Measurements from ENCODE around the gene TOR2A. TPM values are rescaled to one million over a fixed set of nuclear protein-coding genes. Genes with fewer than 3 reads are reported as not detected.

The TOR2A gene
- polyA plus RNA-seq, 1 donor: 9.7 TPM

DNA sequence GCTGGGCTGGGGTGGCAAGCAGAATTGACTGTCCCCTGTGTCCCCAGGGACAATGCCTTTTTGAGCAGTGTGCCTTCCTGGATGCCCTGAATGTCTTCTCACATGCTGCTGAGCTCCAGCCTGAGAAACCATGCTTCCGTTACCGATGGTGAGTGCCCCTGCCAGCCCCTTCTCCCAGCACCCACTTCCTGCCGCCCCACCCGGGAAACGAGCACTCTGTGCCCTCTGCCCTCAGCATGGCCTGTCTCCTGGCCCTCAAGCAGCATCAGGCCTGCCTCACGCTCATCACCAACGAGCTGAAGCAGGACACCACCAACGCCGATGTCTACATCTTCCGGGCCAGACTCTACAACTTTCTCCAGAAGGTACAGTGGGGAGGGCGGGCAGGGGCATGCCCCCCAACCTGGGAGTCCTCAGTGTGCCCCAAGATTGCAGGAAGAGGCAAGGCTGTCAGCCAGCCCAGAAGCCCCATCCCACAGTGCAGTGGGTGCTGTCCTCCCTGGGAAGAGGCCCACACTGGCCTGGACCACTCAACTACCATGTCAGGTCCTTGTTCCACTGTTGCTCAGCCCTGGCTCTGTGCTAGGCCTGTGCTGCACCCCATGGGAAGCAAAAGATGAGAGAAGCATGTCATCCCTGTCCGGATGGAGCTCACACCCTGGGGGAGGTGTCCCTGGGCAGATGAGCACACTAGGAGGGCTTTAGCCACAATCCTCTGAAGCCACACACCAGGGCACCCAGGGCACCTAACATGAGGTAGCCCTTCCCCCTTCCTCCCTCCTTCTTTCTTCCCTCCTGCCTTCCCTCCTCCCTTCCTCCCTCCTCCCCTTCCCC lies 14.8 kb downstream of the TOR2A start:
- no peak for DNase-seq

DNA sequence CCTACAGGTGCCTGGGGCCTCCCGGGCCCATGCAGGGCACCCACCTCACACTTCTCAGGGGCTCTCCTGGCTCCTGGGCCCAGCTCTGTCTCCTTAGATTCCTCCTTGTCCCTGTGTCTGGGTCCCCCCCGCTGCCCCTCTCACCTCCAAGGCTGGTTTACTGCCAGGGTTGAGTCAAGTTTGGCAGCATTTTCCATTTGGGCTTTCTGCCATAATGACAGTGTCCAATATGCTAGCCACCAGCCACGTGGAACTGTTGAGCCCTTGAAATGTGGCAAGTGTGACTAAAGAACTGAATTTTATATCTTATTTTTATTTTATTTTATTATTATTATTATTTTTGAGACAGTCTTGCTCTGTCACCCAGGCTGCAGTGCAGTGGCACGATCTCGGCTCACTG lies 17.3 kb downstream of the TOR2A start:
- DNase-seq: no peak

DNA sequence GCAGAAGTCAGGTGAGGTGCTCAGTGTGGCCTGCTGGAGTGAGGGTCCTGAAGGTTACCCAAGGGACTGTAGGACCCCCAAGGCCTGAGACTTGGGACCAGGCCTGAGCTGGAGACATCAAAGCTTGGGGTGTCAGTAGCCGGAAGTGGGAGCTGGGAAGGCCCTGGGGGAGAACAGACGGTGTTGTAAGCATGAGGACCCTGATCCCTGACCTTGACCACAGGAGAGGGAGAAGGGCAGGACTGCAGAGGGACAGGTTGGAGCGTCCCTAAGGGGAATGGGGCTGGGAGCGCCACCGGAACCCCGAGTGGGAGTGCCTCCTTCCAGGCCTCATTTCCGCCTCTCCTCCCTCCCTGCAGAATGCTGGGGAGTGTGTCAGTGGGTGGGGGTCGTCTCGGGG lies 18.7 kb downstream of the TOR2A start:
- DNase-seq: no peak

DNA sequence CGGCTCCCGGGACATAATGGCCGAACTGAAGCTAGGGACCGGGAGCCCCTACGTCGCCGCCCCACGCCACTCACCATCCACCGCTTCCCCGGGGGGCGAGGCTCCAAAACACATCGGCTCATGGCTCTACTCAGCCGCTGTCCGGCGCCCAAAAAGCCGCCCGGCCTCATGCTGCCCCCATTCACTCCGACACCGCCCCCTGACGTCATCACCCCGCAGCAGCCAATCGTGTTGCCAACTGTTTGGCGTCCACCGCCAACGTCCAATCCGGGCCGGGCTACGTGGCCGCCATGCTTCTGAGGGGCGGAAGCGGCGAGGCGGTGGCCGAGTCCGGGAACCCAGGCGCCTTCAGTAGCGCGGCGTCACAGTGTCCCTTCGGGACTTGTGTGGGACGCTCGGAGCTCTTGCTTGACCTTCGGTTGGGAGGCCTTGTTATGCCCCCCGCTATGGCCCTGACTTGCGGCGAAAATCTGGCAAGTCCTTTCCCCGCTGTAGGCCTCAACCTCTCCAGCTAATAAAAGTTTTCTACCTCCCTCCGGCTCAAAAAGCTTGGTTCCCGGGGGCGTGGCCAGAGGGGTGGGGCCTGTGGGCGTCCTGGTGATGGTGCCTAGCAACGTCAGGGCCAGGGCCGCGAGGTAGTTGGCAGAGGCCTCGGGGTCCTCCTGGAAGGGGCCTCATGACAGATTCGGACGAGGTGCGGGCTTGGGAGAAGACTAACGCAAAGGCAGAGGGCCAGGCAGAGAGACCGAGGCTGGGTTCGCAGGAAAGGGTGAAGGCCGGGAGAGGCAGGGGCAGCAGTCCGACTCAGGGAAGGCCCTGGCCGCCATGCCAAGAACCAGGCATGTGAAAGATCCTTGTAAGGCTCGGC lies 19.4 kb downstream of the TOR2A start, which contains the start of the genes PTRH1 and TTC16:
PTRH1 (minus strand) TSS at position 194 of the 868 bp plus-strand sequence; CDS start at position 170, 24 bp downstream.
TTC16 (plus strand) TSS at position 610 of the 868 bp plus-strand sequence; CDS start at position 677, 67 bp downstream.
- DNase-seq: peak; percentile 98

DNA sequence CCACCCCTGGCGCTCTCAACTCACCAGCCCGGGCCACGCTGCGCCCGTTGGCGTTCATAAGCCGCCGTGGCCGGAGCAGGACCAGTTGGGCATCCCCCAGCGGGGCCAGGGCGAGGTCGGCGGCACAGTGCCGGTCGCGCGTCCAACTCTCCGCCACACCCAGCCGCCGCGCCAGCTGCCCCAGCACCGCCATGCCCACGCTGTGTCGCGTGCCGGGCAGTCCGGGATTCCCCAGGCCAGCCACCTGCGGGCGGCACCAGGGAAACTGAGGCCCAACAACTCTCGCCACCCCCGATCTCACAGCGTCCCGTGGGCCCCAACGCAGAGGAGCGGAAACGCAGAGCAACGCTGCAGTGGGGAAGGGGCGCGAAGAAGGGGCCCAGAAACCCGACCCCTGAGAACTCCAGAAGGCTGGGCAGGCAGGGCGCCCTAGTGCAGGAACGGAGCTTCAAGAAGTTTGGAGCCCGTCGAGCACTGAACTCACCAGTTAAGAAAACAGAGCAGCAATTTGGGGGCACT lies 20.1 kb downstream of the TOR2A start:
- DNase-seq: peak; percentile 29

DNA sequence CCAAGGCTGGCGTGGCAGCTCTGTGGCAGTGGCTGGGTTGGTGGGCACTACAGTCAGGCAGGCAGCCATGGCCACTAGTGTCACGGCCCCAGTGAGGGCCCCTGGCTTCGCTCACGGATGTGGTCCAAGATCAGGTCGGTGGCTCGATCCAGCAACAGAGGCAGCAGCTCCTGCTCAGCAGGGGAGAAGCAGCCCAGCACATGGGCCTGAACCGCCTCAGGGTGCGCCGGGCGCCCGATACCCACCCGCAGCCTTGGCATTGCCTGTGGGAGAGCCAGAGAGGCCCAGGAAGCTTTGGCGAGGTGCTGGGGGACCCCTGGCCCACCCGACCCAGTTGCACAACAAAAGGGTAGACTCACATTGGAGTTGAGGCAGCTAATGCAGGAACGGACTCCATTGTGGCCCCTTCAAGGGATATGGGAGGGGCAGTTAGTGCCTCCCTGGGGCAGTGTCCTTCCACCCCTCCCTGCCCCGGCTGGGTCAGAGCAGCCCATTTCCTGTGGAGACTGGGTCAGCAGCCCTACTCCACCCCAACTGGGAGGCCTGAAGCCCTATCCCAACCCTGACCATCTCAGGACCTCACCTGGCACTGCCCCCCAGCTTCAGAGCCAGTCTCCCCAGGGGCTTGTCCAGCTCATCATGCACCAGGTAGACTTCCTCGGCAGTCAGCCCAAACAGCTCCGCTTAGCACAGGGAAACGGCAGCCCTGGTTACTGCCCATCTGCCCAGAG lies 20.9 kb downstream of the TOR2A start:
- no peak for DNase-seq

DNA sequence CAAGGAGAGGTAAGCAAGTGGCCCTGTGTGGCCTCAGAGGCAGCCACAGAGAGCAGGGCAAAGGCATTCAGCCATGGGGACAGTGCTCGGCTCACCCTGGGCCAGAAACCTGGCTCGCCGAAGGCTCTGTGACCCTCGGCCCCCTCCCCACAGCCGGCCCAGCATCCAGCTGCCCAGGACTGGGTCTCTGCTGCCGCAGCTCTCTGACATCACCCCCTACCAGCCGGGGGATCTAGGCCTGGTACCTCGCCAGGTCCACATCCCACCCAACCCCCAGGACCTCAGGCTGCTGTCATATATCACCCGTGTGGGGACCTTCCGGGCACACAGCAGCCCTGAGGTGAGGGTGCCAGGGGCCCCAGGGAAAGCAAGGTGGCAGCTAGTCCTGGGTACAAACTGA lies 22.2 kb downstream of the TOR2A start:
- DNase-seq: no peak

DNA sequence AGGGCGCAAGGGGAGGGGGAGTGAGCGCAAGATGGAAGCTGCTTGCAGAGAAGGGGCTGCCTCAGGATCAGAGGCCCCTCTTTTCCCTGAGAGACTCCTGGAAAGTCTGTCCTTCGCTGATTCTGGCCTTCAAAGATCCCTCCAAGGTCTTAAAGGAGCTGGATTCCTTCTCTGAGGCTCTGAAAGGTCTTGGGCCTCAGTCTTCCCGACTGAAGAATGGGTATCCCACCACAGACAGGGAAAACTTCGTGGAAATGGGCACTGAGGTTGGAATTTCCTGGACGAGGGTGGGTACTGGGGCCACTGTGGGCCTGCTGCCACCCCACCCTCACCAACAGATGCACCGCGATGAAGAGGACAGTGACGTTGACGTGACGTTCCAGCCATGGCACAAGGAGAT lies 22.7 kb downstream of the TOR2A start:
- no peak for DNase-seq

DNA sequence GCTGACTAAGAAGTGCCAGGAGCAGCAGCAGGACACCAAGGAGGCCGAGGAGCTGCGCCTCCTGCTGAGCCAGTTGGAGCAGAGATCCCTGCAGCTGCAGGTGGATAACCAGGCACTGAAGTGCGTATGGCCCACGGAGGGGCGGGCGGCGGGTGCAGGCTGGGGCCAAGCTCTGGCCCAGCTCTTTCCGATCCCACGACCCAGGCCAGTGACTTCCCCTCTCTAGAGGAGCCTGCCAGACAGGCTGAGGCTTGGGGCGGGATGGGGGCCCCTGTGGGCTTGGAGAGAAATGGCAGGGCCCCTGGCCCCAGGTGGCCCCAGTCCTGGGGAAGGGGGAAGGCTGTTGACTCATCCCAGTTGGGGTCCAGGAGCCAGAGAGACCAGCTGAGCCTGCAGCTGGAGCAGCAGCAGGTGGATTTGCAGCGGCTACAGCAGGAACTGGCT lies 23.2 kb downstream of the TOR2A start:
- peak; percentile 36 for DNase-seq

DNA sequence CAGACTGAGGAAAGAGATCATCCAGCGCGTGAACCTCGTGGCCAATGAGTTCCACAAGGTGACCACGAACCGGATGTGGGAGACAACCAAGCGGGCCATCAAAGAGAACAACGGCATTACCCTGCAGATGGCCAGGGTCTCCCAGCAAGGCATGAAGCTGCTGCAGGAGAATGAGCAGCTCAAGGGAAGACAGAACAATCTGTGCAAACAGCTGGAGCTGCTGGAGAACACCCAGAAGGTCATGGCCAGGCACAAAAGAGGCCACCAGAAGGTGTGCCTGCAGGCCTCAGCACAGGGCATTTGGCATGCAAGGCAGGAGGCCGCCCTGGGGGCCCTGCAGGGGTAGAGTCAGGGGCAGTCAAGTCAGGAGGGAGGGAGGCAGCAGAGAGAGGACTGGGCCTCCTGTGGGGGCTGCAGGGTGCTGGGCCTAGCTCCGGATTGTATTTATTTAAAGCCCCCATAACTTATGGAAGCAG lies 23.8 kb downstream of the TOR2A start:
- no peak for DNase-seq

DNA sequence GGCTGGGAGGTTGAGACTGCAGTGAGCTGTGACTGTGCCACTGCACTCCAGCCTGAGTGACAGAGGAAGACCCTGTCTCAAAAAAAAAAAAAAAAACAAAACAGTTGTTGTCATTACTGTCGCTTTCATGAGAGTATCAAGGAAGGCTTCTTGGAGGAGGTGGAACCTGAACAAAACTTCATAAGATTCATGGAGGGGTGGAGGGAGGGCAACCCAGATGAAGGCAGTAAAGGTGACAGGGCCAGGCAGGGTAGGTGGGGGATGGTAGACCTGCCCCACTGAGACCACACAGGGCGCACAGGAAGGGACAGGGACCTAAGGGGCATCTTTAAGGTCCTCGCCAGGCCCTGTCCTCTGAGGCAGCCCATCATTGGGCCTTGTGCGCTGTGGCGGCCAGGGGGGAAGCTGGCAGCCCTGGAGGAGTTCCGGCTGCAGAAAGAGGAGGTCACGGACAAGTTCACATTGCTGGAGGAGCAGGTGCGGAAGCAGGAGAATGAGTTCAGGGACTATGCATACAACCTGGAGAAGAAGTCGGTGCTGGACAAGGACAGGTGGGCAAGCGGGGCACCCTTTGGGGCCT lies 24.8 kb downstream of the TOR2A start:
- DNase-seq: no peak

DNA sequence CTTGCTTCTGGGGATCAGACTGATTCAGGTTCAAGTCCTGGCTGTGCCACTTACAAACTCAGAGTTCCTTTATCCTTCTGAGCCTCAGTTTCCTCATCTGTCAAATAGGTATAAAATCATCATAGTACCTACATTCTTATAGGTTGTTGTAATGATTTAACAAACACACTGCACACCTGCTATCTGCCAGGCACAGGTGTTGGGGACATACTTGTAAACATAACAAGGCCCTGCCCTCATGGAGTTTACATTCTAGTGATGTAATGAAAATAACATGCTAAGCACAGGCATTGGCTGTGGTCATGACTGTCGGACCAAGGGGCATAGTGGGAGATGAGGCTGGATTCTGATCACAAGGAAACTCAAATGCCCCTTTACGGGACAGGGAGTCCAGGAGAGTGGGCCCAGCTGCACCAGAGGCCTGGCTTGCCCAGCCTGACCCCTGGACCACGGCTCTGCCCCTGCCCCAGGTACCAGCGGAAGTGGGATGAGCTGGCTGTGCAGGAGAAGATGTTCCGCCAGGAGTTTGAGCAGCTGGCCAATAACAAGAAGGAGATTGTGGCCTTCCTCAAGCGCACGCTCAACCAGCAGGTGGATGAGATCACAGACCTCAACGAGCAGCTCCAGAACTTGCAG lies 26.0 kb downstream of the TOR2A start:
- no peak for DNase-seq

DNA sequence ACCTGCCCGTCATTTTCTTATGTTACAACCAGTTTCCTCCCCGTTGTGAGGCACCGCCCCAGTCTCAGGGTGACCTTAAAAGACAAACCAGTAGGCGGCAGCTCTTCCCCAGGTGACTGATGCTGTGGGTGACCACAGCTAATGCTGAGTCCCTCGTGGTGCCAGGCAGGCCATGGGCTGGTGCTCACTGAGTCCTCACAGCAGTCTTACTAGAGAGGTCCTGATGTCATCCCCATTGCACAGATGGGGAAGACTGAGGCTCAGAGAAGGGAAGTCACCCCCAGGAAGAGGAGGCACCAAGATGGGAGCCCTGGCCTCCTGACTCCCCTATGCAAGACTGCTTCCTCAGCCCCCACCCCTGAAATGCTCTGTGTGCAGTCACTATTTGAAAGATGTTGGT lies 27.3 kb downstream of the TOR2A start:
- no peak for DNase-seq

DNA sequence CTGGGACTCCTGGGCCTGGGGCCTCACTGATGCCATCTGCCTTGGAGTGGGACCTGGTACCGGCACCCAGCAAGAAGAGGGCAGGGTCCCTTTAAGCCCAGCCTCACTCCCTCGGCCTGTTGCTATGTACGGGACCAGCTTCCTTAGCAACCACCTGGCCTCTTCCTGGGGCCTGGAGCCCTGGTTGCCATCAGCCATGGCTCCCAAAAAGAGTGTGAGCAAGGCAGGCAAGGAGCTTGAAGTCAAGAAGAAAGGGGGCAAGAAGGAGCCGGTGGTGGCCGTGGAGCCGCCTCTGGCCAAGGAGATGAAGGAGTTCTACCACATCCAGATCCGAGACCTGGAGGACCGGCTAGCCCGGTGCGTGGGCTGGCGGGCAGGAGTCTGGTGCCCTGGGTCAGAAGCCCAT lies 28.3 kb downstream of the TOR2A start, which contains the start of gene CFAP157:
CFAP157 (plus strand) TSS at position 153 of the 406 bp plus-strand sequence; CDS start at position 197, 44 bp downstream.
- no peak for DNase-seq

DNA sequence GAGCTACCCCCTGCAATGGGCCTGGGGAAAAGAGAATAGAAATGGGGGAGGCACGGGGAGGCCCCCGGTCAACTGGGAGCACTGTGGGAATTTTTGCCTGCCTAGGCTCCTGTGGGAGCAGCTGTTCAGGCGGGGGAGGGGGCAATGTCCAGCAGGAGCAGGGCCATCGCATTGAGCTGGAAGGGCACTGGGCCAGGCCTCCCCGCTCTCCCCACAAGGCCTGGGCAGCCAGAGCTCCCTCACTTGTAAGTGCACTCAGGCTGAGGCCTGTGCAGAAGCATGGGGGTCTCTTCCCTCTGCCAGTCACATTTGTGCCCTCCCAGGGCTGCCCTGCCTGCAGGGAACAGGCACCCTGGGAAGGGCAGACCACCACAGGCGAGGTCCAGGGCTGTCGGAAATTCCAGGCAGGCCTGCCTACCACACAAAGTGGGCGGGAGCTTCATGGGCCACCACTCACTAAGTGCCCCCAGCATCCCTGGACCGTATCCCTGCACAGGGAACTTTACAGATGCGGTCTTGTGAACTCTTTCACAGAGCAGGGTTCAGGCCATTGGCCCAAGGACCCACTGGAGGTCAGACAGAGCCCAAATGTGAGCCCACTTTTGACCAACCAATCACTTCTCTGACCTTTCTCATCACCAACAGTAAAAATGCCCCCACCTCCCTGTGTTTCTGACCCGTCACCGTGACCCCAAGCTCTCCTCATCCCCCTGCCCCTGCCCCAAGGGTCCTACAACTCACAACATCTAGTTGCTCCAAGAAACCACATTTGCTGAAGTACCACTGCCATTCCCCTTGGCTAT lies 29.3 kb downstream of the TOR2A start:
- DNase-seq: no peak

DNA sequence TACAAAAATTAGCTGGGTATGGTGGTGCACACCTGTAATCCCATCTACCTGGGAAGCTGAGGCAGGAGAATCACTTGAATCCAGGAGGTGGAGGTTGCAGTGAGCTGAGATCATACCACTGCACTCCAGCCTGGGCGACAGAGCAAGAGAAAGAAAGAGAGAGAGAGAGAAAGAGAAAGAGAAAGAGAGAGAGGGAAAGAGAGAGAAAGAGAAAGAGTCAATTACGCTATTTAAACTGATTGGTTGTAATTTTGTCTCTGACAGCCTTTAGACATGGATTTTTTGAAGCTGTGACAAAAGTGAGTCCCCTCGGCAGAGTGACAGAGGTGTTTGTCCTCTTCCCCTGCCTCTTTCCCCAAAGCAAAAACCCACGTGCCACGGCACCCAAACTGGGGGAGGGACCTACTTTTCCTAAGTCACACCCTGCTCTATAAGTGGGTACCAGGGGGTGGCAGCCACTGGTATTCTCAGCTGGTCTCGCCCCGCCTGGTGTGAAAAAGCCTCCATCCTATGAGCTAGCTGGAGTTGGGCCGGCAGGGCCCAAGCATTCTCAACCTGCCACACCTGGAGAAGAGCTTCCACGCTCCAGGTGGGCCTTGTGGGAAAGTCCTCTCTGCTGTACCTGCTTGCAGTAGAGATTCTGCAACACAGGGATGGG lies 31.7 kb downstream of the TOR2A start:
- DNase-seq: no peak

DNA sequence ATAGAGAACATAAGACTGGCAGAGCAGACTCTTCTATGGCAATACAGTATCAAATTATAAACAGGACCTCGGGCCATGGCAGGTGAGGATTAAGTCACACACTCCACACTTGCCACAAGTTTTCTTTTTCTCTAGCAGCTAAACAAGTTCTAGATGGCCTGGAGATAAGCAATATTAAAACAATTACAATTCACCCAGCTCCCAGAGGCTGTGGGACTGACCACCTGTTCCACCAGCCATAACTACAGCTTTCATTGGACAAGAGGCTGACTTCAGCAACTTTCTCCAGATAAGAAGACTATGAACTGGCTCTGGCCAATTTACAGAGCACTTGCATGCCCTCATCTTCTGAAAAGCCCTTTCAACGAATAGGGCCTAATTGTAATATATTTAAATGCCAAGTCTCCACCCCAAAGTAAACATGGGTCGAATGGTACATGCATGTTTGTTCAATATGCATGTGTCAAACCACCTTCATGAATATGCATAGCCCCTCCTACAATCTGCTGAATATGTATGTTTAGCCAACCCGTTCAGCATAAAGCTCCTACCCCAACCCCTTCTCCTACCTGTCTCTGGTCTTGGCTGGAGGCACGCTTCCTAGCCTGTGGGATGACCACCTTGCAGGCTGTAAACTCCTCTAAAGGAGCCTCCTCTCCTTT lies 34.4 kb downstream of the TOR2A start:
- no peak for DNase-seq

DNA sequence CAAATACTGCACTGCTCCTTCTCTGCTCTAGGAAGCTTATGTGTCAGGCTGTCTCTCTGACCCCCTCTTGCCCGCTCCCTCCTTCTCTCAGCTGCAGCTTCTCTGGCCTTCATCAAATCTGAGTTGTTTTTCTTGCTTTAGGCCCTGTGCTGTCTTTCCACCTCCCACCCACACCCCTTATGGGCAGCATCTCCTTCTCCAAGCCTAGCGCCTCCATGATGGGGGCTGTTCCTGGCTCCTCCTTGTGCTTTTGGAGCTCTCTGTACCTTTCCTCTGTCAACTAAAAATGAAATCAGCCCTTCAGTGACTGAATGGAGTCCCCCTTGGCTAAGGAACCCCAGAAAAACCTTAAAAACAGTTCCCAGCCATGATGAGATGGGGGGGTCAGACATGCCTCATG lies 35.0 kb downstream of the TOR2A start:
- no peak for DNase-seq

DNA sequence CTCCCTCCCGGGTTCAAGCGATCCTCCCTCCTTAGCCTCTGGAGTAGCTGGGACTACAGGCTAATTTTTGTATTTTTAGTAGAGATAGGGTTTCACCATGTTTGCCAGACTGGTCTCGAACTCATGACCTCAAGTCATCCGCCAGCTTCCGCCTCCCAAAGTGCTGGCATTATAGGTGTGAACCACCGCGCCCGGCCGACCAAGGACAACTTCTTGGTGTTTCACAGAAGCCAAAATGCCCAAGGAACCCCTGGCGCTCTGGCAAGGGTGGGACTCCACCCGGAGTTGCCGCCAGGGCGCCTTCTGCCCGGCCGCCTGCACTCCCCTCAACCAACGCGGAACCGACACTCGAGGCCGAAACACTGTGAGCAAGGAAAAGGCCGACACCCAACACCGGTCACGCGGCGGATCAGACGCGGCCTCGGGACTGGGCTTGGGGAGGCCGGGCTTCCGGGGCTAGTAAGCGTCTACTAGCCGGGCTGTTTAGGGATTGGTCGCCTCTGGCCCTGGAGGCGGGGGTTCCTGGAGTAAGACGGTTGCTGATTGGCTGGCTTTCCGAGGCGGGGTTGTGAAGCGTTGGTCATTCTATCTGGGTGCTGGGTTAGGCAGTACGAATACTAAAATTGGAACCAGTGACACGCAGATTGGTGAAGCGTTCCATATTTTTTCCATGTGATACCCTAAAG lies 36.0 kb downstream of the TOR2A start:
- DNase-seq: peak; percentile 95

All from hindlimb muscle (tissue), 1 donor.